K562 (cell line): ENCODE results near the gene SPAG9. TPM values are rescaled to one million over a fixed set of nuclear protein-coding genes. Genes with fewer than 3 reads are reported as not detected.
A peak's percentile ranks its signal among the peaks of the same experiment; 100 is the strongest.

Experiments
- BACH1 ChIP-seq: fragments of 200-800 bp; sonication (Bioruptor generic); IDR thresholded peaks from 2 replicates; pipeline ENCODE4 v1.6.1; 2016; ENCODE audit warnings: missing genetic modification characterization, missing compliant biosample characterization
- BCOR ChIP-seq: fragments of 450-650 bp; IDR thresholded peaks from 2 replicates; pipeline ENCODE4 v1.6.1; 2016
- BRCA1 ChIP-seq, 2 experiments: fragments of 450-650 bp in 1 of 2; sonication (generic) in 1 of 2; formaldehyde crosslinking in 1 of 2; IDR thresholded peaks; 2 replicates each; pipeline versions ENCODE4 v1.5.0 to v1.6.1; 2017 to 2020; ENCODE audit warnings: mild to moderate bottlenecking in 1 of 2, missing genetic modification reagents in 1 of 2
- BRD9 ChIP-seq: fragments of 450-650 bp; IDR thresholded peaks from 2 replicates; pipeline ENCODE4 v1.6.1; 2018; ENCODE audit warnings: low read depth; ENCODE audit not compliant: partially characterized antibody
- CTCFL ChIP-seq: IDR thresholded peaks from 2 replicates; pipeline ENCODE4 v1.6.1; 2011; ENCODE audit warnings: borderline replicate concordance, low read depth, mild to moderate bottlenecking, moderate library complexity, low read length; ENCODE audit not compliant: insufficient read depth, poor library complexity, severe bottlenecking
- CXXC5 ChIP-seq: fragments of 250-450 bp; sonication (Bioruptor Pico); IDR thresholded peaks from 2 replicates; pipeline ENCODE4 v1.8.0; 2022; ENCODE audit warnings: inconsistent platforms, mild to moderate bottlenecking, moderate library complexity
- ELF4 ChIP-seq: fragments of 450-650 bp; formaldehyde crosslinking; IDR thresholded peaks from 2 replicates; pipeline ENCODE4 v1.4.0; 2022; ENCODE audit warnings: missing genetic modification characterization
- ETV5 ChIP-seq: sonication (generic); formaldehyde crosslinking; IDR thresholded peaks from 2 replicates; pipeline ENCODE4 v1.4.0; 2020; ENCODE audit warnings: low read depth, mild to moderate bottlenecking, missing genetic modification reagents
- FIP1L1 ChIP-seq: fragments of 200-400 bp; formaldehyde crosslinking; IDR thresholded peaks from 2 replicates; pipeline ENCODE4 v1.6.1; 2018; ENCODE audit warnings: mild to moderate bottlenecking, low read depth, low read length; ENCODE audit not compliant: poor library complexity, severe bottlenecking
- FOS ChIP-seq: IDR thresholded peaks from 3 replicates; pipeline ENCODE4 v1.6.1; 2011; ENCODE audit not compliant: insufficient read length; ENCODE audit errors: extremely low read depth
- FOSL1 ChIP-seq: fragments of 200-800 bp; sonication (Bioruptor generic); conservative IDR thresholded peaks from 2 replicates; pipeline ENCODE4 v1.6.1; 2016; ENCODE audit warnings: missing genetic modification characterization, missing compliant biosample characterization
- HMG20A ChIP-seq: fragments of 450-650 bp; formaldehyde crosslinking; conservative IDR thresholded peaks from 2 replicates; pipeline ENCODE4 v1.4.0; 2020; ENCODE audit warnings: mild to moderate bottlenecking, mixed read lengths
- ILK ChIP-seq: fragments of 450-650 bp; IDR thresholded peaks from 2 replicates; pipeline ENCODE4 v1.6.1; 2016; ENCODE audit warnings: missing genetic modification characterization, low read depth, mild to moderate bottlenecking, missing compliant biosample characterization, moderate library complexity, borderline replicate concordance
- KAT7 ChIP-seq: sonication (generic); formaldehyde crosslinking; IDR thresholded peaks from 2 replicates; pipeline ENCODE4 v1.8.0; 2022; ENCODE audit warnings: missing genetic modification reagents, mild to moderate bottlenecking, borderline replicate concordance
- MAFG ChIP-seq: fragments of 450-650 bp; conservative IDR thresholded peaks from 2 replicates; pipeline ENCODE4 v1.6.1; 2016; ENCODE audit warnings: missing genetic modification characterization, missing compliant biosample characterization
- MLX ChIP-seq, 2 experiments: fragments of 450-650 bp in 1 of 2; sonication (generic) in 1 of 2; formaldehyde crosslinking; conservative IDR thresholded peaks; 2 replicates each; pipeline versions ENCODE4 v1.4.0 to v1.8.1; 2020 to 2022; ENCODE audit warnings: mild to moderate bottlenecking in 1 of 2, missing genetic modification reagents in 1 of 2
- MTA2 ChIP-seq: fragments of 450-650 bp; IDR thresholded peaks from 2 replicates; pipeline ENCODE4 v1.6.1; 2016; ENCODE audit warnings: low read depth
- NBN ChIP-seq: fragments of 450-650 bp; IDR thresholded peaks from 2 replicates; pipeline ENCODE4 v1.6.1; 2016; ENCODE audit warnings: low read depth, mild to moderate bottlenecking
- NCOA6 ChIP-seq: fragments of 450-650 bp; IDR thresholded peaks from 2 replicates; pipeline ENCODE4 v1.6.1; 2017; ENCODE audit warnings: mild to moderate bottlenecking
- NCOR1 ChIP-seq: fragments of 450-650 bp; IDR thresholded peaks from 2 replicates; pipeline ENCODE4 v1.6.1; 2016; ENCODE audit warnings: mild to moderate bottlenecking, moderate library complexity
- PHB2 ChIP-seq: fragments of 450-650 bp; IDR thresholded peaks from 2 replicates; pipeline ENCODE4 v1.6.1; 2017; ENCODE audit warnings: low read depth
- PRMT5 ChIP-seq: sonication (generic); formaldehyde crosslinking; IDR thresholded peaks from 2 replicates; pipeline ENCODE4 v1.5.0; 2020; ENCODE audit warnings: missing genetic modification reagents
- RUNX1 ChIP-seq: sonication (generic); IDR thresholded peaks from 2 replicates; pipeline ENCODE4 v1.6.1; 2016; ENCODE audit warnings: antibody characterized with exemption, low read depth
- SIN3B ChIP-seq: fragments of 450-650 bp; IDR thresholded peaks from 2 replicates; pipeline ENCODE4 v1.6.1; 2017; ENCODE audit warnings: low read depth, mild to moderate bottlenecking, moderate library complexity
- TEAD1 ChIP-seq, 2 experiments: fragments of 450-650 bp in 1 of 2; sonication (generic) in 1 of 2; formaldehyde crosslinking; IDR thresholded peaks; 2 replicates each; pipeline versions ENCODE4 v1.4.0 to v1.8.0; 2020 to 2022; ENCODE audit warnings: mild to moderate bottlenecking in 2 of 2, missing genetic modification reagents in 1 of 2
- ZNF324 ChIP-seq: fragments of 250-450 bp; sonication (Bioruptor Pico); IDR thresholded peaks from 2 replicates; pipeline ENCODE4 v1.4.0; 2020; ENCODE audit warnings: mild to moderate bottlenecking
- ZNF354B ChIP-seq: fragments of 250-450 bp; sonication (Bioruptor Pico); IDR thresholded peaks from 2 replicates; pipeline ENCODE4 v1.4.0; 2020
- ZNF584 ChIP-seq: fragments of 200-800 bp; sonication (Bioruptor generic); IDR thresholded peaks from 2 replicates; pipeline ENCODE4 v1.6.1; 2016; ENCODE audit warnings: low read depth, mild to moderate bottlenecking, missing genetic modification characterization, missing compliant biosample characterization
- polyA plus RNA-seq, 8 experiments: library from polyadenylated mRNA; depleted of rRNA in 4 of 8; stranded (reverse) in 5 of 8; unstranded in 3 of 8; fragments of >200 nt; fragmentation: Nextera tagmentation in 2 of 8; fragmentation: Illumina TruSeq in 1 of 8; extraction: Ambion mirVana in 2 of 8; extraction: Trizol in 1 of 8; gene quantifications; 2 replicates each; pipeline versions ENCODE4 v1.2.1 to v1.2.3, GENCODE V29; 2011 to 2014; ENCODE audit warnings: inconsistent platforms in 1 of 8, missing spikeins in 1 of 8
- total RNA-seq, 7 experiments: library from RNA; depleted of rRNA in 6 of 7; stranded (reverse); fragments of >200 nt in 6 of 7; fragmentation: Illumina TruSeq in 2 of 7; extraction: Trizol in 2 of 7; gene quantifications; 2 replicates each; pipeline versions ENCODE4 v1.2.1 to v1.2.3, GENCODE V29; 2011 to 2021; ENCODE audit warnings: low replicate concordance in 1 of 7

Gene SPAG9
- total and polyA plus RNA-seq, 9 of the 15 experiments (the other 6 are each of a cell fraction or from before 2014, with no cell fraction given): 12.2 to 99.2 (median 58.2) TPM

GRCh38 chr17:51120739-51121619 lies at the start of gene SPAG9 (continued):
- TF ChIP-seq ILK (tag) (no peak), BRD9 (peak; percentile 90), FIP1L1 (no peak), FOS (no peak), TEAD1 (CRISPR knock-in tag; IDR thresholded peaks at IDR 0.05) (no peak), KAT7 (CRISPR knock-in tag) (no peak), ZNF584 (no peak; the same call in 1 of the 2 replicates), HMG20A (CRISPR knock-in tag) (no peak), CTCFL (no peak), MLX (CRISPR knock-in tag; conservative IDR thresholded peaks at IDR 0.05) (no peak), ZNF324 (CRISPR knock-in tag) (no peak), NCOA6 (0 out of 2 replicates have a peak, but pooled peaks have one; percentile 33), PRMT5 (CRISPR knock-in tag) (no peak), SIN3B (0 out of 2 replicates have a peak, but pooled peaks have one; percentile 41), NCOR1 (no peak), MAFG (tag) (no peak), CXXC5 (CRISPR knock-in tag) (peak; percentile 84), PHB2 (no peak), ZNF354B (CRISPR knock-in tag) (no peak), BCOR (no peak), NBN (peak; percentile 27; the same call in 1 of the 2 replicates), BRCA1 (IDR thresholded peaks at IDR 0.05) (no peak), BRCA1 (CRISPR knock-in tag; IDR thresholded peaks at IDR 0.05) (no peak), FOSL1 (tag) (no peak), MTA2 (no peak), ELF4 (CRISPR knock-in tag) (0 out of 2 replicates have a peak, but pooled peaks have one; percentile 47), BACH1 (tag) (0 out of 2 replicates have a peak, but pooled peaks have one; percentile 69), ETV5 (CRISPR knock-in tag) (peak; percentile 32; the same call in 1 of the 2 replicates), RUNX1 (no peak)
